ENCODE data around the gene ECI1.
"Not testable (repeated sequence)": the region's sequence is repeated elsewhere in the genome, so short reads cannot be mapped to it uniquely, and the experiment has no call there.

Gene ECI1

GRCh38 chr16:2209258-2210008, 42.0 kb downstream of the ECI1 start:
- DNase-seq: no peak

GRCh38 chr16:2208772-2209171, 42.6 kb downstream of the ECI1 start:
- no peak for DNase-seq

- no peak for DNase-seq
Observed at GRCh38 chr16:2208308-2208707, 43.1 kb downstream of the ECI1 start.

GRCh38 chr16:2207872-2208271, 43.5 kb downstream of the ECI1 start:
- no peak for DNase-seq

GRCh38 chr16:2206780-2207433, 44.5 kb downstream of the ECI1 start:
- DNase-seq: no peak

- DNase-seq: no peak
Observed at GRCh38 chr16:2206420-2206779, 45.0 kb downstream of the ECI1 start.

GRCh38 chr16:2205967-2206313, 45.4 kb downstream of the ECI1 start:
- DNase-seq: no peak

GRCh38 chr16:2205104-2205966, 46.1 kb downstream of the ECI1 start, which contains the start of gene MLST8:
TSS of gene MLST8 (plus strand) at chr16:2205454. CDS start at chr16:2206086, 632 bp downstream.
- no peak for DNase-seq

GRCh38 chr16:2204416-2205103, 46.8 kb downstream of the ECI1 start:
- no peak for DNase-seq

- DNase-seq: not testable (repeated sequence)
Observed at GRCh38 chr16:2203119-2203688, 48.2 kb downstream of the ECI1 start.

GRCh38 chr16:2200313-2200712, 51.1 kb downstream of the ECI1 start:
- DNase-seq: no peak

GRCh38 chr16:2199621-2200139, 51.7 kb downstream of the ECI1 start:
- no peak for DNase-seq

GRCh38 chr16:2199095-2199494, 52.3 kb downstream of the ECI1 start:
- no peak for DNase-seq

- no peak for DNase-seq
Observed at GRCh38 chr16:2198283-2198682, 53.1 kb downstream of the ECI1 start.

- no peak for DNase-seq
Observed at GRCh38 chr16:2197765-2198164, 53.6 kb downstream of the ECI1 start.

GRCh38 chr16:2196981-2197511, 54.3 kb downstream of the ECI1 start:
- DNase-seq: no peak

GRCh38 chr16:2196162-2196980, 55.0 kb downstream of the ECI1 start, which contains the start of gene CASKIN1:
TSS of gene CASKIN1 (minus strand) at chr16:2196605. CDS start at chr16:2196432, 173 bp downstream.
- DNase-seq: no peak

- DNase-seq: no peak
Observed at GRCh38 chr16:2195322-2196161, 55.8 kb downstream of the ECI1 start.

- DNase-seq: no peak
Observed at GRCh38 chr16:2194852-2195321, 56.5 kb downstream of the ECI1 start.

Measured in NCI-H1436 treated with DMSO at 0.1 percent for 48 hours (cell line).